ENCODE measurements around the gene COL19A1. TPM values are rescaled to one million over a fixed set of nuclear protein-coding genes. Genes with fewer than 3 reads are reported as not detected.

Gene COL19A1
- total RNA-seq = 0.09 and 0.16 TPM in 2 replicates

DNA sequence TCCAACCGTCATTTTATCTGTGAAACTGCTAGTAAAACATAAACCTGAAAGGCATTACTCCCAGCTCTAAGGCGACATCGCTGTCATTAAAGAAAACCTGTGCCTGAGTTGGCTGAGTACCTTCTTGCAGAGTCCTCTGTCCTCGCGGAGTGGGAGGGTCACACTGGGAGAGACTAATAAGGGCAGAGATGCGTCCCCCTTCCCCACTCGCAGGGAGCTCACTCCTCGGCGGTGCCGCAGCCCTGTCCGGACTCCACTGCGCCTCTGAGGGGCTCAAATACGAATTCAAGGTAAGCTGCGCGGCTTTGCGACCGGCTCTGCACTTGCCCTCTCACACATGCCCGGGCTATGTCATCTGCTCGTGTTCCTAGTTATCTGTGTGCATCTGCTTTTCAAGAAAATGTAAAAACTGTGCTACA is at the start of gene COL19A1:
TSS of gene COL19A1 (plus strand) at position 206 of the 419 bp plus-strand sequence. CDS start 13,012 bp downstream, outside the sequence.

Other genes with a start within 250 kb of the COL19A1 start
- 17.1 and 22.5 TPM in 2 replicates for gene LMBRD1, start 69.5 kb upstream of the COL19A1 start, total RNA-seq